ENCODE measurements around the gene PEX5L. TPM values are rescaled to one million over a fixed set of nuclear protein-coding genes. Genes with fewer than 3 reads are reported as not detected.

PEX5L gene
- polyA plus RNA-seq, 1 donor from 2014 or later: 1.0 TPM

DNA sequence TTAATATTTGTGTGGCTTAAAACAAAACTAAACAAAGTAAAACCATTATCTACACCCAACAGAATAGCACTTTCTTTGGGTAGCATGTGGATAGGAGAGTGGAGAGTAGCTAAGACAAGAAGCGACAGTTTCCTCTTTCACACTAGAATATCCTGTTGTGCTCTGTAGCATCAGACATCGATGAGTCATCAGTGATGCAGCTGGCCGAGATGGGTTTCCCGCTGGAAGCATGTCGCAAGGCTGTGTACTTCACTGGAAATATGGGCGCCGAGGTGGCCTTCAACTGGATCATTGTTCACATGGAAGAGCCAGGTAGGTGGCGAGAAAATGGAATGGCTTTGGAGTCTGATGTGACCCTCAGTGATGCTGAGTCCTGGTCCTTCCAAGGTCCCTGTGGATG is 275.8 kb downstream of the PEX5L start:
- Histone ChIP-seq H3K27me3 (ENCODE audit: insufficient read depth, low read depth, low read length) (no peaks in the 10 kb centered on the region), H3F3A (ENCODE audit: insufficient read depth, low read length, poor library complexity, severe bottlenecking) (no peaks in the 10 kb centered on the region), H3K4me2 (ENCODE audit: low read length) (no peak overlapping the region), H3K9me3 (ENCODE audit: low read length) (no peaks in the 10 kb centered on the region), H3K36me3 (ENCODE audit: insufficient read depth, low read length) (no peaks in the 10 kb centered on the region), H3K4me3 (ENCODE audit: low read length) (no peak overlapping the region), H2AFZ (ENCODE audit: low read depth, low read length) (no peak overlapping the region), H3K79me2 (replicated peaks; ENCODE audit: insufficient read depth, low read length) (no peaks in the 10 kb centered on the region), H3K9me2 (ENCODE audit: insufficient read depth, low read length) (no peaks in the 10 kb centered on the region), H3K27ac (ENCODE audit: low read length) (no peak overlapping the region), H3K9ac (ENCODE audit: low read length) (no peak overlapping the region), H4K20me1 (ENCODE audit: insufficient read depth) (no peaks in the 10 kb centered on the region)
- TF ChIP-seq EZH2 (IDR thresholded peaks at IDR 0.05; ENCODE audit: borderline replicate concordance, insufficient read depth, low read length, poor library complexity, severe bottlenecking): no peak
- no peak for TF ChIP-seq EP300 (conservative IDR thresholded peaks at IDR 0.05; ENCODE audit: poor library complexity, severe bottlenecking)
- no peak for TF ChIP-seq SMC3 (conservative IDR thresholded peaks at IDR 0.05; ENCODE audit: poor library complexity)
- TF ChIP-seq TAF1 (IDR thresholded peaks at IDR 0.05; ENCODE audit: low read depth): no peak
- TF ChIP-seq MXI1 (conservative IDR thresholded peaks at IDR 0.05; ENCODE audit: poor library complexity, severe bottlenecking): no peak
- TF ChIP-seq, protein P1, sequence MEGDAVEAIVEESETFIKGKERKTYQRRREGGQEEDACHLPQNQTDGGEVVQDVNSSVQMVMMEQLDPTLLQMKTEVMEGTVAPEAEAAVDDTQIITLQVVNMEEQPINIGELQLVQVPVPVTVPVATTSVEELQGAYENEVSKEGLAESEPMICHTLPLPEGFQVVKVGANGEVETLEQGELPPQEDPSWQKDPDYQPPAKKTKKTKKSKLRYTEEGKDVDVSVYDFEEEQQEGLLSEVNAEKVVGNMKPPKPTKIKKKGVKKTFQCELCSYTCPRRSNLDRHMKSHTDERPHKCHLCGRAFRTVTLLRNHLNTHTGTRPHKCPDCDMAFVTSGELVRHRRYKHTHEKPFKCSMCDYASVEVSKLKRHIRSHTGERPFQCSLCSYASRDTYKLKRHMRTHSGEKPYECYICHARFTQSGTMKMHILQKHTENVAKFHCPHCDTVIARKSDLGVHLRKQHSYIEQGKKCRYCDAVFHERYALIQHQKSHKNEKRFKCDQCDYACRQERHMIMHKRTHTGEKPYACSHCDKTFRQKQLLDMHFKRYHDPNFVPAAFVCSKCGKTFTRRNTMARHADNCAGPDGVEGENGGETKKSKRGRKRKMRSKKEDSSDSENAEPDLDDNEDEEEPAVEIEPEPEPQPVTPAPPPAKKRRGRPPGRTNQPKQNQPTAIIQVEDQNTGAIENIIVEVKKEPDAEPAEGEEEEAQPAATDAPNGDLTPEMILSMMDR (IDR thresholded peaks at IDR 0.05; ENCODE audit: poor library complexity, severe bottlenecking): no peak
- TF ChIP-seq, protein P2, sequence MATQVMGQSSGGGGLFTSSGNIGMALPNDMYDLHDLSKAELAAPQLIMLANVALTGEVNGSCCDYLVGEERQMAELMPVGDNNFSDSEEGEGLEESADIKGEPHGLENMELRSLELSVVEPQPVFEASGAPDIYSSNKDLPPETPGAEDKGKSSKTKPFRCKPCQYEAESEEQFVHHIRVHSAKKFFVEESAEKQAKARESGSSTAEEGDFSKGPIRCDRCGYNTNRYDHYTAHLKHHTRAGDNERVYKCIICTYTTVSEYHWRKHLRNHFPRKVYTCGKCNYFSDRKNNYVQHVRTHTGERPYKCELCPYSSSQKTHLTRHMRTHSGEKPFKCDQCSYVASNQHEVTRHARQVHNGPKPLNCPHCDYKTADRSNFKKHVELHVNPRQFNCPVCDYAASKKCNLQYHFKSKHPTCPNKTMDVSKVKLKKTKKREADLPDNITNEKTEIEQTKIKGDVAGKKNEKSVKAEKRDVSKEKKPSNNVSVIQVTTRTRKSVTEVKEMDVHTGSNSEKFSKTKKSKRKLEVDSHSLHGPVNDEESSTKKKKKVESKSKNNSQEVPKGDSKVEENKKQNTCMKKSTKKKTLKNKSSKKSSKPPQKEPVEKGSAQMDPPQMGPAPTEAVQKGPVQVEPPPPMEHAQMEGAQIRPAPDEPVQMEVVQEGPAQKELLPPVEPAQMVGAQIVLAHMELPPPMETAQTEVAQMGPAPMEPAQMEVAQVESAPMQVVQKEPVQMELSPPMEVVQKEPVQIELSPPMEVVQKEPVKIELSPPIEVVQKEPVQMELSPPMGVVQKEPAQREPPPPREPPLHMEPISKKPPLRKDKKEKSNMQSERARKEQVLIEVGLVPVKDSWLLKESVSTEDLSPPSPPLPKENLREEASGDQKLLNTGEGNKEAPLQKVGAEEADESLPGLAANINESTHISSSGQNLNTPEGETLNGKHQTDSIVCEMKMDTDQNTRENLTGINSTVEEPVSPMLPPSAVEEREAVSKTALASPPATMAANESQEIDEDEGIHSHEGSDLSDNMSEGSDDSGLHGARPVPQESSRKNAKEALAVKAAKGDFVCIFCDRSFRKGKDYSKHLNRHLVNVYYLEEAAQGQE (IDR thresholded peaks at IDR 0.05; ENCODE audit: borderline replicate concordance): no peak
- no peak for TF ChIP-seq POLR2AphosphoS5 (IDR thresholded peaks at IDR 0.05)
- no peak for TF ChIP-seq RAD21 (conservative IDR thresholded peaks at IDR 0.05)

DNA sequence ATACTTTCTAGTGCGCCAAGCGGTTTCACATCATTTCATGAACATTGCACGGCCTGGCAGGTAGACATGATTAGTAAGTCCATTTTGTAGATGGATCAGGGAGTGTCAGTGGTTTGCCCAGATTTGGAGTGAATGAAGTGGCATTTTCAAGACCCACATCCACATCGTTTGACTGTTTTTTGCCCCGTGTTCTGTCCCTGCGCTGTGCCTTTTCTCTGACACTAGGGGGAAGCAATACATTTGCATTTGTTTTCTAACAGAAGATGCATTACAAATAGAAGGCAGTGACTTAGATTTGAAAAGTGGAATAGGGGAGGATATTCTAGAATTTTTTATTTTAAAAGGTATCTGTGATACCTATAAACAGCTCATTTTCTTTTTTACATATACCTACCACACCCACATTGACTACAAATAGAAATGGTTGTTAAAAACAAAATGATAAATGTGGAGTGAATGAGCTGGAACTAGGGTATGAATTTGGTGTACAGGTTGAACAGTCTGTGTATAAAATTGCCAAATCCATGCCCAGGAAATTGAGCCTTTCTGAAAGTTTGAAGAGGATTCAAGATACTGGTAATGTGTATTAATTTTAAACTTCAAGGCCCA is 285.9 kb downstream of the PEX5L start:
- no peak overlapping the region for H3K4me2 ChIP-seq (ENCODE audit: low read length)
- no peak overlapping the region for H3K9ac ChIP-seq (ENCODE audit: low read length)
- no peaks in the 10 kb centered on the region for H3K9me3 ChIP-seq (ENCODE audit: low read length)
- no peaks in the 10 kb centered on the region for H3F3A ChIP-seq (ENCODE audit: insufficient read depth, low read length, poor library complexity, severe bottlenecking)
- H3K79me2 ChIP-seq (replicated peaks; ENCODE audit: insufficient read depth, low read length): no peaks in the 10 kb centered on the region
- no peaks in the 10 kb centered on the region for H3K27me3 ChIP-seq (ENCODE audit: insufficient read depth, low read depth, low read length)
- no peaks in the 10 kb centered on the region for H3K36me3 ChIP-seq (ENCODE audit: insufficient read depth, low read length)
- H3K9me2 ChIP-seq (ENCODE audit: insufficient read depth, low read length): no peaks in the 10 kb centered on the region
- no peak overlapping the region for H3K27ac ChIP-seq (ENCODE audit: low read length)
- H4K20me1 ChIP-seq (ENCODE audit: insufficient read depth): no peaks in the 10 kb centered on the region
- no peak for TF ChIP-seq TAF1 (IDR thresholded peaks at IDR 0.05; ENCODE audit: low read depth)
- no peak for TF ChIP-seq POLR2AphosphoS5 (IDR thresholded peaks at IDR 0.05)
- peak; percentile 61 for TF ChIP-seq SMC3 (conservative IDR thresholded peaks at IDR 0.05; ENCODE audit: poor library complexity)
- peak; percentile 63 for TF ChIP-seq RAD21 (conservative IDR thresholded peaks at IDR 0.05)
- TF ChIP-seq MXI1 (conservative IDR thresholded peaks at IDR 0.05; ENCODE audit: poor library complexity, severe bottlenecking): no peak
- TF ChIP-seq EZH2 (IDR thresholded peaks at IDR 0.05; ENCODE audit: borderline replicate concordance, insufficient read depth, low read length, poor library complexity, severe bottlenecking): no peak
- TF ChIP-seq, protein P1 (IDR thresholded peaks at IDR 0.05; ENCODE audit: poor library complexity, severe bottlenecking): peak; percentile 65
- no peak for TF ChIP-seq EP300 (conservative IDR thresholded peaks at IDR 0.05; ENCODE audit: poor library complexity, severe bottlenecking)
- TF ChIP-seq, protein P2 (IDR thresholded peaks at IDR 0.05; ENCODE audit: borderline replicate concordance): no peak
- no peak overlapping the region for H3K4me3 ChIP-seq (ENCODE audit: low read length)
- no peak overlapping the region for H2AFZ ChIP-seq (ENCODE audit: low read depth, low read length)
